Fibroblast of mammary gland (primary cell): ENCODE data around the gene MCIDAS.

Experiments used
- DNase-seq: peaks from one replicate; pipeline ENCODE4 v3.0.0-alpha.2; 2010; ENCODE audit warnings: low read depth
- H3K4me3 ChIP-seq: 2 replicates; pipeline ENCODE4 v1.5.1; 2011; ENCODE audit warnings: low read depth, mild to moderate bottlenecking, low read length, moderate library complexity; ENCODE audit not compliant: control insufficient read depth
- TF ChIP-seq, protein P1 (sequence below): conservative IDR thresholded peaks from 2 replicates; pipeline ENCODE4 v1.5.1; 2011; ENCODE audit warnings: low read depth, low read length, inconsistent platforms; ENCODE audit not compliant: control insufficient read depth, insufficient read depth

Gene MCIDAS

GRCh38 chr5:55236800-55237199 lies 9.7 kb upstream of the MCIDAS start:
- TF ChIP-seq, protein P1, sequence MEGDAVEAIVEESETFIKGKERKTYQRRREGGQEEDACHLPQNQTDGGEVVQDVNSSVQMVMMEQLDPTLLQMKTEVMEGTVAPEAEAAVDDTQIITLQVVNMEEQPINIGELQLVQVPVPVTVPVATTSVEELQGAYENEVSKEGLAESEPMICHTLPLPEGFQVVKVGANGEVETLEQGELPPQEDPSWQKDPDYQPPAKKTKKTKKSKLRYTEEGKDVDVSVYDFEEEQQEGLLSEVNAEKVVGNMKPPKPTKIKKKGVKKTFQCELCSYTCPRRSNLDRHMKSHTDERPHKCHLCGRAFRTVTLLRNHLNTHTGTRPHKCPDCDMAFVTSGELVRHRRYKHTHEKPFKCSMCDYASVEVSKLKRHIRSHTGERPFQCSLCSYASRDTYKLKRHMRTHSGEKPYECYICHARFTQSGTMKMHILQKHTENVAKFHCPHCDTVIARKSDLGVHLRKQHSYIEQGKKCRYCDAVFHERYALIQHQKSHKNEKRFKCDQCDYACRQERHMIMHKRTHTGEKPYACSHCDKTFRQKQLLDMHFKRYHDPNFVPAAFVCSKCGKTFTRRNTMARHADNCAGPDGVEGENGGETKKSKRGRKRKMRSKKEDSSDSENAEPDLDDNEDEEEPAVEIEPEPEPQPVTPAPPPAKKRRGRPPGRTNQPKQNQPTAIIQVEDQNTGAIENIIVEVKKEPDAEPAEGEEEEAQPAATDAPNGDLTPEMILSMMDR: no peak
- H3K4me3 ChIP-seq: no peak overlapping the region
- no peak for DNase-seq

GRCh38 chr5:55234121-55234700 lies 7.1 kb upstream of the MCIDAS start:
- TF ChIP-seq, protein P1: no peak
- DNase-seq: peak; percentile 31
- H3K4me3 ChIP-seq: peak overlapping the region; percentile 58

- DNase-seq: peak; percentile 67
- TF ChIP-seq, protein P1: no peak
- peak within 1 kb of the TSS; percentile 58 for H3K4me3 ChIP-seq
Observed at GRCh38 chr5:55232985-55233928, 6.1 kb upstream of the MCIDAS start, which contains the start of gene CCNO. Gene CCNO, minus strand, starts transcription at chr5:55233608. Its CDS starts 85 bp downstream, at chr5:55233523.

GRCh38 chr5:55232271-55232984 lies 5.3 kb upstream of the MCIDAS start:
- peak overlapping the region; percentile 58 for H3K4me3 ChIP-seq
- peak; percentile 10 for DNase-seq
- TF ChIP-seq, protein P1: no peak

GRCh38 chr5:55231919-55232270 lies 4.8 kb upstream of the MCIDAS start:
- peak overlapping the region; percentile 58 for H3K4me3 ChIP-seq
- no peak for DNase-seq
- TF ChIP-seq, protein P1: no peak

DNA sequence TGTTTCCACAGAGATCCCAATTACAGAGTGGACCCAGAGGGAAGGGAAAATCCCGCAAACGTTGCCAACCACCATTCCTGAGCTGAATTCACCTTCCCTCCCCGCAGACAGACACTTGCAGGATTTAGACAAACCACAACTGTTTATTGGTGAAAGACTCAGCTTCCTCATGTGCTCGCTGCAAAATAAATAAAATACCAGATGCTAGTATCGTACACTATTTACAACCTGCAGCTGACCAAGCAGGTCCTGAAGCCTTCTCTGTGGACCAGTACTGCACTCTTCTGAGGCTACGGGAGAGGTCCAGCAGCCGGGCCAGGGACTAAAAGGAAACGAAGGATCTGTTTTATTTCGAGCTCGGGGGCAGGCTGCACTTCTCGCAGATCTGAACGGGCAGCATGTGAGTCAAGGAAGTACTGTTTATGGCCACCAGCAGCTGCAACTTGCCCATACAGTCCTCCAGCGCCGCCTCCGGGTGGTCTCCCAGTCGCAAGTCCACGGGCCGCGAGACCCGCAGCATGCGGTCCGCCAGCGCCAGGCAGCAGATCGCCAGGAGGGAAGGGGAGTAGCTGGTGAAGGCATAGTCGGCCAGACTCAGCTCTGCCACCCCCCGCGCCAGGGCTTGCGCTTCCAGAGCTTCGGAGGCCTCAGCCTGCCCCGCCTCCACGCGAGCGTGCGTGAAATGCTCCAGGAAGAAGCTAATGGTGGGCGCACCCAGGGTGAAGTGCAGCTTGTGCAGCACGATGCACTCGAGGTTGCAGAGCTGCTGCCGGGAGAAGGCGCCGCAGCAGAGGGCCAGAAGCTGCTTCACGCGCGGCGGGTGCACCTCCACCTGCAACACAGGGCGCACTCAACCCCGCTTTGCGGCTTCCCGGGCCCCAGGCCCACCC lies 4.2 kb upstream of the MCIDAS start:
- H3K4me3 ChIP-seq: no peak overlapping the region
- DNase-seq: no peak
- TF ChIP-seq, protein P1: no peak
